GM18499 (cell line): ENCODE results near the gene CYP4F3.
"Not testable (repeated sequence)": the region's sequence is repeated elsewhere in the genome, so short reads cannot be mapped to it uniquely, and the experiment has no call there.

ENCODE experiments used
- ATAC-seq: cut with Tn5 transposase; IDR thresholded peaks from one replicate; pipeline ENCODE4 v1.9.1; 2021; ENCODE audit warnings: moderate number of reproducible peaks; ENCODE audit not compliant: insufficient read depth, unreplicated experiment

Gene CYP4F3

GRCh38 chr19:15640294-15640903 lies at the start of gene CYP4F3:
Gene CYP4F3, plus strand, starts transcription at chr19:15640897. Its CDS starts 519 bp downstream, at chr19:15641416.
- no peak for ATAC-seq

GRCh38 chr19:15591796-15592195 lies 48.9 kb upstream of the CYP4F3 start:
- no peak for ATAC-seq

GRCh38 chr19:15592506-15592905 lies 48.2 kb upstream of the CYP4F3 start:
- ATAC-seq, result not testable (repeated sequence)

- not testable (repeated sequence) for ATAC-seq
Measured at GRCh38 chr19:15593766-15594165, 46.9 kb upstream of the CYP4F3 start.

- ATAC-seq, result no peak
Measured at GRCh38 chr19:15595069-15595468, 45.6 kb upstream of the CYP4F3 start.

- not testable (repeated sequence) for ATAC-seq
Measured at GRCh38 chr19:15607978-15608925, 32.4 kb upstream of the CYP4F3 start.

- no peak for ATAC-seq
Measured at GRCh38 chr19:15609261-15609660, 31.4 kb upstream of the CYP4F3 start.

GRCh38 chr19:15612342-15612741 lies 28.4 kb upstream of the CYP4F3 start:
- ATAC-seq, result no peak

GRCh38 chr19:15613338-15613737 lies 27.4 kb upstream of the CYP4F3 start:
- ATAC-seq, result no peak

- no peak for ATAC-seq
Measured at GRCh38 chr19:15614507-15615379, 26.0 kb upstream of the CYP4F3 start, which contains the start of gene CYP4F8. Gene CYP4F8, plus strand, starts transcription at chr19:15615218. Its CDS starts 399 bp downstream, at chr19:15615617.

- ATAC-seq, result no peak
Measured at GRCh38 chr19:15615526-15615925, 25.2 kb upstream of the CYP4F3 start.

GRCh38 chr19:15616183-15616582 lies 24.5 kb upstream of the CYP4F3 start:
- ATAC-seq, result no peak

- ATAC-seq, result no peak
Measured at GRCh38 chr19:15616627-15617270, 23.9 kb upstream of the CYP4F3 start.

- ATAC-seq, result no peak
Measured at GRCh38 chr19:15618321-15618720, 22.4 kb upstream of the CYP4F3 start.

GRCh38 chr19:15621801-15622200 lies 18.9 kb upstream of the CYP4F3 start:
- ATAC-seq, result no peak

- ATAC-seq, result no peak
Measured at GRCh38 chr19:15622991-15623390, 17.7 kb upstream of the CYP4F3 start.

GRCh38 chr19:15623711-15624318 lies 16.9 kb upstream of the CYP4F3 start:
- ATAC-seq, result no peak

GRCh38 chr19:15628236-15629002 lies 12.3 kb upstream of the CYP4F3 start:
- ATAC-seq, result no peak
